SK-N-SH (cell line): ENCODE data around the gene PPP1R18. TPM values are rescaled to one million over a fixed set of nuclear protein-coding genes. Genes with fewer than 3 reads are reported as not detected.
A peak's percentile ranks its signal among the peaks of the same experiment; 100 is the strongest.

Source experiments
- CTCF ChIA-PET: fragments of 300-600, 350-600 bp; formaldehyde crosslinking; extraction: SDS; loops from one replicate; lab custom pipeline; 2021; lab: Yijun Ruan, JAX
- POLR2A ChIA-PET: fragments of 350-600 bp; sonication (Branson Sonifier 250); formaldehyde crosslinking; extraction: SDS; loops from one replicate; lab custom pipeline; 2020; ENCODE audit warnings: antibody characterized with exemption, inconsistent platforms; lab: Yijun Ruan, JAX
- DNase-seq: peaks from one replicate; pipeline ENCODE4 v3.0.0; 2012
- H2AFZ ChIP-seq: fragments of 200-600 bp; sonication (generic); 2 replicates; pipeline ENCODE4 v1.8.1; 2016; ENCODE audit warnings: antibody characterized with exemption, mild to moderate bottlenecking, low read depth
- H3F3A ChIP-seq: fragments of 200-600 bp; sonication (generic); replicated peaks from 2 replicates; pipeline ENCODE3; 2016; ENCODE audit warnings: antibody characterized with exemption, mild to moderate bottlenecking; ENCODE audit not compliant: insufficient read depth
- H3K27ac ChIP-seq, 2 experiments: fragments of 200-500 bp in 1 of 2; fragments of 200-600 bp in 1 of 2; sonication (Bioruptor generic) in 1 of 2; sonication (generic), shearing (Covaris generic) in 1 of 2; 2 replicates each; pipeline versions ENCODE4 v1.5.1 to v1.6.1; 2014 to 2016; ENCODE audit warnings: low read depth in 2 of 2, inconsistent platforms in 1 of 2, low read length in 1 of 2, mild to moderate bottlenecking in 1 of 2, mixed read lengths in 1 of 2
- H3K27me3 ChIP-seq: fragments of 200-600 bp; sonication (generic), shearing (Covaris generic); 2 replicates; pipeline ENCODE4 v1.6.1; 2016; ENCODE audit warnings: mixed run types; ENCODE audit not compliant: insufficient read depth
- H3K36me3 ChIP-seq, 2 experiments: fragments of 200-500 bp in 1 of 2; fragments of 200-600 bp in 1 of 2; sonication (Bioruptor generic) in 1 of 2; sonication (generic) in 1 of 2; replicated peaks in 1 of 2; 2 replicates each; pipeline versions ENCODE3 to v1.5.1; 2014 to 2016; ENCODE audit warnings: low read length in 1 of 2, mild to moderate bottlenecking in 1 of 2; ENCODE audit not compliant: insufficient read depth in 2 of 2, control insufficient read depth in 1 of 2
- H3K4me1 ChIP-seq, 2 experiments: fragments of 200-500 bp in 1 of 2; fragments of 200-600 bp in 1 of 2; sonication (Bioruptor generic) in 1 of 2; sonication (generic), shearing (Covaris generic) in 1 of 2; 2 replicates each; pipeline versions ENCODE4 v1.5.1 to v1.6.1; 2014 to 2016; ENCODE audit warnings: low read depth in 1 of 2, low read length in 1 of 2, mixed run types in 1 of 2; ENCODE audit not compliant: insufficient read depth in 2 of 2, control insufficient read depth in 1 of 2
- H3K4me2 ChIP-seq: fragments of 200-600 bp; sonication (generic), shearing (Covaris generic); 2 replicates; pipeline ENCODE4 v1.6.1; 2017; ENCODE audit warnings: mixed run types
- H3K4me3 ChIP-seq, 2 experiments: fragments of 200-500 bp in 1 of 2; fragments of 200-600 bp in 1 of 2; sonication (Bioruptor generic) in 1 of 2; sonication (generic), shearing (Covaris generic) in 1 of 2; 2 replicates each; pipeline versions ENCODE4 v1.5.1 to v1.8.1; 2014 to 2016; ENCODE audit warnings: low read depth in 2 of 2, inconsistent platforms in 1 of 2, low read length in 1 of 2, mild to moderate bottlenecking in 1 of 2, mixed read lengths in 1 of 2, moderate library complexity in 1 of 2
- H3K79me2 ChIP-seq: fragments of 200-600 bp; sonication (generic); 2 replicates; pipeline ENCODE4 v1.8.1; 2017; ENCODE audit warnings: mild to moderate bottlenecking; ENCODE audit not compliant: insufficient read depth
- H3K9ac ChIP-seq: fragments of 200-600 bp; sonication (generic); 2 replicates; pipeline ENCODE4 v1.6.1; 2017; ENCODE audit warnings: mixed run types
- H3K9me2 ChIP-seq: fragments of 200-600 bp; sonication (generic); 2 replicates; pipeline ENCODE4 v1.6.1; 2017; ENCODE audit warnings: mixed run types
- H3K9me3 ChIP-seq: fragments of 200-600 bp; sonication (generic); 2 replicates; pipeline ENCODE4 v1.6.1; 2017; ENCODE audit warnings: mixed run types, mild to moderate bottlenecking, moderate library complexity
- H4K20me1 ChIP-seq: fragments of 200-600 bp; sonication (generic); 2 replicates; pipeline ENCODE4 v1.6.1; 2017; ENCODE audit warnings: mild to moderate bottlenecking, mixed run types; ENCODE audit not compliant: insufficient read depth
- CHD2 ChIP-seq: fragments of 150-350 bp; IDR thresholded peaks from 2 replicates; pipeline ENCODE4 v1.6.1; 2018; ENCODE audit warnings: low read length; ENCODE audit not compliant: partially characterized antibody
- ELF1 ChIP-seq: IDR thresholded peaks from 2 replicates; pipeline ENCODE4 v1.4.0; 2012
- EP300 ChIP-seq, 2 experiments: IDR thresholded peaks; 2 replicates each; pipeline versions ENCODE4 v1.4.0 to v1.6.1; 2012; ENCODE audit warnings: borderline replicate concordance in 1 of 2, low read depth in 1 of 2, low read length in 1 of 2
- FOSL2 ChIP-seq: IDR thresholded peaks from 2 replicates; pipeline ENCODE4 v1.4.0; 2012; ENCODE audit warnings: low read depth, mild to moderate bottlenecking, moderate library complexity, borderline replicate concordance
- FOXJ3 ChIP-seq: sonication (generic); formaldehyde crosslinking; IDR thresholded peaks from 2 replicates; pipeline ENCODE4 v1.5.1; 2020; ENCODE audit warnings: mild to moderate bottlenecking, missing genetic modification reagents
- GABPA ChIP-seq: IDR thresholded peaks from 2 replicates; pipeline ENCODE4 v1.4.0; 2012; ENCODE audit warnings: low read depth, mild to moderate bottlenecking
- JUND ChIP-seq: IDR thresholded peaks from 2 replicates; pipeline ENCODE4 v1.4.0; 2012
- MXI1 ChIP-seq: IDR thresholded peaks from 2 replicates; pipeline ENCODE4 v1.6.1; 2012; ENCODE audit warnings: mild to moderate bottlenecking, low read depth, low read length, improper control_type of control experiment
- NFIC ChIP-seq: IDR thresholded peaks from 2 replicates; pipeline ENCODE4 v1.4.0; 2012; ENCODE audit warnings: borderline replicate concordance
- NRF1 ChIP-seq: IDR thresholded peaks from 2 replicates; pipeline ENCODE4 v1.6.1; 2012; ENCODE audit warnings: low read depth, mild to moderate bottlenecking, low read length
- POLR2AphosphoS5 ChIP-seq: IDR thresholded peaks from 2 replicates; pipeline ENCODE4 v1.6.1; 2012; ENCODE audit warnings: low read depth, low read length
- RAD21 ChIP-seq: IDR thresholded peaks from 2 replicates; pipeline ENCODE4 v1.6.1; 2012; ENCODE audit warnings: mild to moderate bottlenecking, low read length
- RCOR1 ChIP-seq: fragments of 150-350 bp; IDR thresholded peaks from 2 replicates; pipeline ENCODE4 v1.6.1; 2017; ENCODE audit warnings: antibody characterized with exemption, low read length
- RFX5 ChIP-seq: IDR thresholded peaks from 2 replicates; pipeline ENCODE4 v1.6.1; 2012; ENCODE audit warnings: mild to moderate bottlenecking, improper control_type of control experiment, low read length
- RXRA ChIP-seq: IDR thresholded peaks from 2 replicates; pipeline ENCODE4 v1.4.0; 2012; ENCODE audit warnings: low read depth, mild to moderate bottlenecking, borderline replicate concordance
- SMC3 ChIP-seq: IDR thresholded peaks from 2 replicates; pipeline ENCODE4 v1.6.1; 2012; ENCODE audit warnings: low read depth, low read length, improper control_type of control experiment
- TAF1 ChIP-seq: IDR thresholded peaks from 2 replicates; pipeline ENCODE4 v1.6.1; 2012; ENCODE audit warnings: low read depth, mild to moderate bottlenecking, low read length, moderate library complexity, borderline replicate concordance
- TCF12 ChIP-seq: IDR thresholded peaks from 2 replicates; pipeline ENCODE4 v1.4.0; 2012
- TEAD4 ChIP-seq: IDR thresholded peaks from 2 replicates; pipeline ENCODE4 v1.4.0; 2012; ENCODE audit warnings: mild to moderate bottlenecking, borderline replicate concordance; ENCODE audit not compliant: insufficient read depth
- YY1 ChIP-seq: IDR thresholded peaks from 2 replicates; pipeline ENCODE4 v1.4.0; 2012; ENCODE audit warnings: low read depth, mild to moderate bottlenecking
- WGBS: methylation state at CpG from one replicate; pipeline ENCODE4 v1.1.6; 2017; ENCODE audit warnings: low lambda C conversion rate; 5-methylcytosine and 5-hydroxymethylcytosine counted together
- polyA plus RNA-seq, 3 experiments: library from polyadenylated mRNA; depleted of rRNA; stranded (reverse); fragments of >200 nt; gene quantifications; 2 replicates each; pipeline ENCODE4 v1.2.3, GENCODE V29; 2012
- TF ChIP-seq, protein P1 (sequence below): fragments of 150-350 bp; IDR thresholded peaks from 2 replicates; pipeline ENCODE4 v1.6.1; 2016; ENCODE audit warnings: mild to moderate bottlenecking, low read depth, low read length
- TF ChIP-seq, protein P2 (sequence below): IDR thresholded peaks from 2 replicates; pipeline ENCODE4 v1.6.1; 2012; ENCODE audit warnings: mild to moderate bottlenecking, low read depth, low read length, moderate library complexity
- TF ChIP-seq, protein P3 (sequence below): IDR thresholded peaks from 2 replicates; pipeline ENCODE4; 2012
- TF ChIP-seq, protein P4 (sequence below): fragments of 200-600 bp; sonication (generic); IDR thresholded peaks from 2 replicates; pipeline ENCODE4 v1.6.1; 2017; ENCODE audit warnings: antibody characterized with exemption, mild to moderate bottlenecking, moderate library complexity
- TF ChIP-seq, protein P5 (sequence below): IDR thresholded peaks from 2 replicates; pipeline ENCODE4 v1.4.0; 2012; ENCODE audit warnings: low read depth, borderline replicate concordance

Gene PPP1R18
- polyA plus RNA-seq, 1 of the 3 experiments (the other 2 are of a cell fraction), result 73.2 TPM

DNA sequence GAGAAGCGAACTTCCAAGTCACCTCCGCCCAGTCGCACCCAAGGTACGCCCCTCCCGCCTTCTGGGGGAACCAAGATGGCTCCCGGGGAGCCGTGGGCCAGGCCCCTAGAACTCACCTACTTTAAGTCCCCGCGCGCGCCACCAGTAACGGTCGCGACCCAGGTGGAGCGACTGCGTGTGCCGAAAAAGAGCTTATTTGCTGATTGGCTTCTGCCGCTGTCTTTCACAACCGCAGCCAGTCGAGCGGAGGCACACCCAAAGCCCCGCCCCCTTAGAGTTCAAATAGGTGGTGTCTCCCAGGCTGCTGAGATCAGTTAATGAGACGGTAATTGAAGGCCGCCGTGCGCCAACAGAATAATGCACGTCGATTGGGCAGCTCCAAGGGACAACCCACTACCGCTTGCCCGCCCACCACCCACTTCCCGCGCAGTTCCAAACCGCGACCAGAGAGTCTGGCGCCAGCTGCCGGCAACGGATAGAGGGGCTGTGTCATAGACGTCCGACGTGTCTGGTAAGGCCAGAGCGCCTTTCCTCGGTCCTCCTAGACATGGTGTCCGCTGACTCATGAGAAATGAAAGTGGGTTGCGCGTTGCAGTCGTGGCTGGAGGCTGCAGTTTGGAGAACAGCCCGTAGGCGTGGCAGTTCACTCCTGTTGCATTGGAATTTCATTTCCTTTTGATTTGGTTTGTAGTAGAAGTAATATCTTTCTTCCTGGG, 30.8 kb upstream of the PPP1R18 start, which contains the start of gene MDC1:
MDC1 (minus strand) TSS at position 153 of the 716 bp plus-strand sequence. CDS start 2,106 bp downstream, outside the sequence.
- Histone ChIP-seq H3K9me2 (no peaks in the 10 kb centered on the region), H3K79me2 (peaks cover 60% of the 10 kb centered on the region), H2AFZ (peak within 1 kb of the TSS; percentile 81), H3K4me1 (peaks cover 15 to 18% of the 10 kb centered on the region in 2 experiments; a peak in 3 of 4 replicates), H3F3A (peaks cover 29% of the 10 kb centered on the region), H3K27me3 (no peaks in the 10 kb centered on the region), H3K9me3 (no peaks in the 10 kb centered on the region; the same call in 1 of the 2 replicates), H3K4me3 (peak within 1 kb of the TSS; percentile 72 to 82), H3K9ac (peak within 1 kb of the TSS; percentile 84), H3K4me2 (peak within 1 kb of the TSS; percentile 86), H3K36me3 (peaks cover 17 to 23% of the 10 kb centered on the region in 2 experiments), H4K20me1 (peaks cover 9% of the 10 kb centered on the region), H3K27ac (peak within 1 kb of the TSS; percentile 92 to 93)
- 1% methylated on average over 31 of the region's 48 CpGs for WGBS
- DNase-seq, result peak; percentile 91
- CTCF ChIA-PET, result interaction anchor here (0.8 to 42.4 kb wide), 2 partner anchors 9 to 32 kb away, joined by 3 to 838 read pairs; partner anchors contain the start of genes DHX16, NRM and PPP1R18
- POLR2A ChIA-PET, result interaction anchor here (0.7 to 1.2 kb wide), 10 partner anchors 14 to 167 kb away, joined by 3 to 8 read pairs (median 4); partner anchors contain the start of genes ATAT1, DDR1, DHX16 and NRM
- peak; percentile 45 to 66; a peak in 2 of 4 replicates for TF ChIP-seq EP300 (IDR thresholded peaks at IDR 0.05; ENCODE audit: borderline replicate concordance in 1 of 2, low read depth in 1 of 2, low read length in 1 of 2)
- peak; percentile 87 for TF ChIP-seq YY1
- 0 out of 2 replicates have a peak, but pooled peaks have one; percentile 16 for TF ChIP-seq RAD21
- no peak for TF ChIP-seq RFX5
- TF ChIP-seq CHD2, result peak; percentile 92
- TF ChIP-seq ELF1, result peak; percentile 68
- peak; percentile 69; the same call in 1 of the 2 replicates for TF ChIP-seq TCF12
- TF ChIP-seq, protein P1, sequence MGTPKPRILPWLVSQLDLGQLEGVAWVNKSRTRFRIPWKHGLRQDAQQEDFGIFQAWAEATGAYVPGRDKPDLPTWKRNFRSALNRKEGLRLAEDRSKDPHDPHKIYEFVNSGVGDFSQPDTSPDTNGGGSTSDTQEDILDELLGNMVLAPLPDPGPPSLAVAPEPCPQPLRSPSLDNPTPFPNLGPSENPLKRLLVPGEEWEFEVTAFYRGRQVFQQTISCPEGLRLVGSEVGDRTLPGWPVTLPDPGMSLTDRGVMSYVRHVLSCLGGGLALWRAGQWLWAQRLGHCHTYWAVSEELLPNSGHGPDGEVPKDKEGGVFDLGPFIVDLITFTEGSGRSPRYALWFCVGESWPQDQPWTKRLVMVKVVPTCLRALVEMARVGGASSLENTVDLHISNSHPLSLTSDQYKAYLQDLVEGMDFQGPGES, result peak; percentile 59
- peak; percentile 73; the same call in 1 of the 2 replicates for TF ChIP-seq RCOR1
- TF ChIP-seq SMC3, result peak; percentile 20; the same call in 1 of the 2 replicates
- TF ChIP-seq GABPA, result peak; percentile 65
- peak; percentile 42; the same call in 1 of the 2 replicates for TF ChIP-seq NFIC
- peak; percentile 24; the same call in 1 of the 2 replicates for TF ChIP-seq RXRA
- TF ChIP-seq POLR2AphosphoS5, result peak; percentile 48
- TF ChIP-seq JUND, result peak; percentile 70
- TF ChIP-seq TAF1, result peak; percentile 88
- TF ChIP-seq FOSL2, result peak; percentile 76; the same call in 1 of the 2 replicates
- TF ChIP-seq, protein P2, sequence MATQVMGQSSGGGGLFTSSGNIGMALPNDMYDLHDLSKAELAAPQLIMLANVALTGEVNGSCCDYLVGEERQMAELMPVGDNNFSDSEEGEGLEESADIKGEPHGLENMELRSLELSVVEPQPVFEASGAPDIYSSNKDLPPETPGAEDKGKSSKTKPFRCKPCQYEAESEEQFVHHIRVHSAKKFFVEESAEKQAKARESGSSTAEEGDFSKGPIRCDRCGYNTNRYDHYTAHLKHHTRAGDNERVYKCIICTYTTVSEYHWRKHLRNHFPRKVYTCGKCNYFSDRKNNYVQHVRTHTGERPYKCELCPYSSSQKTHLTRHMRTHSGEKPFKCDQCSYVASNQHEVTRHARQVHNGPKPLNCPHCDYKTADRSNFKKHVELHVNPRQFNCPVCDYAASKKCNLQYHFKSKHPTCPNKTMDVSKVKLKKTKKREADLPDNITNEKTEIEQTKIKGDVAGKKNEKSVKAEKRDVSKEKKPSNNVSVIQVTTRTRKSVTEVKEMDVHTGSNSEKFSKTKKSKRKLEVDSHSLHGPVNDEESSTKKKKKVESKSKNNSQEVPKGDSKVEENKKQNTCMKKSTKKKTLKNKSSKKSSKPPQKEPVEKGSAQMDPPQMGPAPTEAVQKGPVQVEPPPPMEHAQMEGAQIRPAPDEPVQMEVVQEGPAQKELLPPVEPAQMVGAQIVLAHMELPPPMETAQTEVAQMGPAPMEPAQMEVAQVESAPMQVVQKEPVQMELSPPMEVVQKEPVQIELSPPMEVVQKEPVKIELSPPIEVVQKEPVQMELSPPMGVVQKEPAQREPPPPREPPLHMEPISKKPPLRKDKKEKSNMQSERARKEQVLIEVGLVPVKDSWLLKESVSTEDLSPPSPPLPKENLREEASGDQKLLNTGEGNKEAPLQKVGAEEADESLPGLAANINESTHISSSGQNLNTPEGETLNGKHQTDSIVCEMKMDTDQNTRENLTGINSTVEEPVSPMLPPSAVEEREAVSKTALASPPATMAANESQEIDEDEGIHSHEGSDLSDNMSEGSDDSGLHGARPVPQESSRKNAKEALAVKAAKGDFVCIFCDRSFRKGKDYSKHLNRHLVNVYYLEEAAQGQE, result 0 out of 2 replicates have a peak, but pooled peaks have one; percentile 20
- TF ChIP-seq, protein P3, sequence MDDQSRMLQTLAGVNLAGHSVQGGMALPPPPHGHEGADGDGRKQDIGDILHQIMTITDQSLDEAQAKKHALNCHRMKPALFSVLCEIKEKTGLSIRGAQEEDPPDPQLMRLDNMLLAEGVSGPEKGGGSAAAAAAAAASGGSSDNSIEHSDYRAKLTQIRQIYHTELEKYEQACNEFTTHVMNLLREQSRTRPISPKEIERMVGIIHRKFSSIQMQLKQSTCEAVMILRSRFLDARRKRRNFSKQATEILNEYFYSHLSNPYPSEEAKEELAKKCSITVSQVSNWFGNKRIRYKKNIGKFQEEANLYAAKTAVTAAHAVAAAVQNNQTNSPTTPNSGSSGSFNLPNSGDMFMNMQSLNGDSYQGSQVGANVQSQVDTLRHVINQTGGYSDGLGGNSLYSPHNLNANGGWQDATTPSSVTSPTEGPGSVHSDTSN, result peak; percentile 99
- no peak for TF ChIP-seq FOXJ3 (CRISPR knock-in tag)
- TF ChIP-seq, protein P4, sequence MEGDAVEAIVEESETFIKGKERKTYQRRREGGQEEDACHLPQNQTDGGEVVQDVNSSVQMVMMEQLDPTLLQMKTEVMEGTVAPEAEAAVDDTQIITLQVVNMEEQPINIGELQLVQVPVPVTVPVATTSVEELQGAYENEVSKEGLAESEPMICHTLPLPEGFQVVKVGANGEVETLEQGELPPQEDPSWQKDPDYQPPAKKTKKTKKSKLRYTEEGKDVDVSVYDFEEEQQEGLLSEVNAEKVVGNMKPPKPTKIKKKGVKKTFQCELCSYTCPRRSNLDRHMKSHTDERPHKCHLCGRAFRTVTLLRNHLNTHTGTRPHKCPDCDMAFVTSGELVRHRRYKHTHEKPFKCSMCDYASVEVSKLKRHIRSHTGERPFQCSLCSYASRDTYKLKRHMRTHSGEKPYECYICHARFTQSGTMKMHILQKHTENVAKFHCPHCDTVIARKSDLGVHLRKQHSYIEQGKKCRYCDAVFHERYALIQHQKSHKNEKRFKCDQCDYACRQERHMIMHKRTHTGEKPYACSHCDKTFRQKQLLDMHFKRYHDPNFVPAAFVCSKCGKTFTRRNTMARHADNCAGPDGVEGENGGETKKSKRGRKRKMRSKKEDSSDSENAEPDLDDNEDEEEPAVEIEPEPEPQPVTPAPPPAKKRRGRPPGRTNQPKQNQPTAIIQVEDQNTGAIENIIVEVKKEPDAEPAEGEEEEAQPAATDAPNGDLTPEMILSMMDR, result peak; percentile 28
- TF ChIP-seq, protein P5, sequence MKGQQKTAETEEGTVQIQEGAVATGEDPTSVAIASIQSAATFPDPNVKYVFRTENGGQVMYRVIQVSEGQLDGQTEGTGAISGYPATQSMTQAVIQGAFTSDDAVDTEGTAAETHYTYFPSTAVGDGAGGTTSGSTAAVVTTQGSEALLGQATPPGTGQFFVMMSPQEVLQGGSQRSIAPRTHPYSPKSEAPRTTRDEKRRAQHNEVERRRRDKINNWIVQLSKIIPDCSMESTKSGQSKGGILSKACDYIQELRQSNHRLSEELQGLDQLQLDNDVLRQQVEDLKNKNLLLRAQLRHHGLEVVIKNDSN, result no peak; the same call in 1 of the 2 replicates
- peak; percentile 83 for TF ChIP-seq MXI1
- peak; percentile 46; the same call in 1 of the 2 replicates for TF ChIP-seq NRF1
- TF ChIP-seq TEAD4, result no peak; the same call in 1 of the 2 replicates
